Embryonic facial prominence (tissue), 1 donor: ENCODE measurements around the gene CDH3.

Source experiments
- DNase-seq: peaks from one replicate; pipeline ENCODE4 v3.0.0-alpha.2; 2016; ENCODE audit errors: extremely low spot score

Gene CDH3

DNA sequence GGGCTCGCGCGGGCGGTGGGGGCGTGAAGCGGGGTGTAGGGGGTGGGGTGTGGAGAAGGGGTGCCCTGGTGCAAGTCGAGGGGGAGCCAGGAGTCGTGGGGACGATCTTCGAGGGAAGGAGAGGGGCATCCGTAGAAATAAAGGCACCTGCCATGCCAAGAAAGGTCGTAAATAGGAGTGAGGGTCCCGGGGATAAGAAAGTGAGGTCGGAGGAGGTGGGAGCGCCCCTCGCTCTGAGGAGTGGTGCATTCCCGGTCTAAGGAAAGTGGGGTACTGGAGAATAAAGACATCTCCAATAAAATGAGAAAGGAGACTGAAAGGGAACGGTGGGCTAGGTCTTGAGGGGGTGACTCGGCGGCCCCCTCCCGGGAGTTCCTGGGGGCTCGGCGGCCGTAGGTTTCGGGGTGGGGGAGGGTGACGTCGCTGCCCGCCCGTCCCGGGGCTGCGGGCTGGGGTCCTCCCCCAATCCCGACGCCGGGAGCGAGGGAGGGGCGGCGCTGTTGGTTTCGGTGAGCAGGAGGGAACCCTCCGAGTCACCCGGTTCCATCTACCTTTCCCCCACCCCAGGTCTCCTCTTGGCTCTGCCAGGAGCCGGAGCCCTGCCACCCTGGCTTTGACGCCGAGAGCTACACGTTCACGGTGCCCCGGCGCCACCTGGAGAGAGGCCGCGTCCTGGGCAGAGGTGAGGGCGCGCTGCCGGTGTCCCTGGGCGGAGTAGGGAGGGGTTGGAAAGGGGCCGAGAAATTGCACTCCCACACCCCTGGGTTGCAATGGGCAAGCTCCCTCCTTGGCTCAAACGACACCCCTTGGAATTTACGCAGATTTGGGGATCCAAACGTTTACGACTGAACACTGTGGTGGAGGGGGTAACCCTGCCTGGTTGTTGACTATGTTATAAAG is 92.9 kb downstream of the CDH3 start:
- DNase-seq = no peak

GRCh38 chr16:68739964-68740627 is 95.0 kb downstream of the CDH3 start:
- no peak for DNase-seq

GRCh38 chr16:68740628-68741346 is 95.7 kb downstream of the CDH3 start:
- DNase-seq = no peak

- DNase-seq = no peak
Observed at GRCh38 chr16:68743664-68744063, 98.6 kb downstream of the CDH3 start.

GRCh38 chr16:68744744-68745280 is 99.7 kb downstream of the CDH3 start:
- peak; percentile 38 for DNase-seq

DNA sequence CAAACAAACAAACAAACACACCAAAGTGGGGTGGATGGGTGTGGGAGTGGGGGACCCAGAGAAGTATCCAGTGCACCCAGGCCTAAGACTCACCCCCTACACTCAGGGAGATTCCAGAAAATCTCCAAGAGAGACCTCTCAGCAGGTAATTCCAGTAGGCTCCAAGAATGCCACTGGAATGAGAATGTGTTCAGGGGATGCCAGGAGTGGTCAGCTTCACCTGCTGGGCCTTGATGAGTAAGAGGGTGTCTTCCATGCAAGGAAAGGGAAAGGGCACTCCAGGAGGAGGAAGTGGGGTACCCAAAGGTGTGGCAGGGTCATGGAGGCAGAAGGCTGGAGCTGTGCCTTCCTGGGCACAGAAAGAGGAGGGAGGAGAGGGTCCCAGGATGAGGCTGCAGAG is 101.8 kb downstream of the CDH3 start:
- DNase-seq = no peak

DNA sequence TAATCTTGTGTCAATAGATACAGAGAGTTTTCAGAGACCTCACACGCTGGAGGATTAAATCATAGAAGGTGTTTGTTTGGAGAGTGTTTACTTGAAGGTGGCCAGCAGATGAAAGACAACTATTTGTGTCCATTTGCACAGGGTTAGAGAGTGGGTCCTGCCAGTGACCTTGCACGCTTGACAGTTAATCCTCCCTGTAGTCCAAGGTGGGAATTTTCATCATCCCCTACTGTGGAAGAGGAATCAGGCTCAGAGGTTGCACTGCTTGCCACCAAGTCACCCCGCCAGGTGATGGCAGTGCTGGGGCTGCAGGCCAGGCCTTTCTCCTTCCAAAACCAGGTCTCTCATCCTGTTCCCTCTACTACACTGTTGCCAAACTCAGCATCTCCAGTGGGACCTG is 104.3 kb downstream of the CDH3 start:
- no peak for DNase-seq
